ENCODE measurements around the gene PTCRA. TPM values are rescaled to one million over a fixed set of nuclear protein-coding genes. Genes with fewer than 3 reads are reported as not detected.

Gene PTCRA
- total RNA-seq, 1 experiment from 2014 or later, result not detected

- TF ChIP-seq STAT6 (CRISPR knock-in tag; conservative IDR thresholded peaks at IDR 0.05; ENCODE audit: low read depth) (no peak), PRRX2 (CRISPR knock-in tag; IDR thresholded peaks at IDR 0.05) (no peak)
Measured at GRCh38 chr6:42909835-42910234, 6.0 kb upstream of the PTCRA start (continued).

- no peaks in the 10 kb centered on the region; the same call in 1 of the 2 replicates for H3K27me3 Mint-ChIP-seq (ENCODE audit: low read depth)
- H3K4me1 Mint-ChIP-seq, result peaks cover 5% of the 10 kb centered on the region
- DNase-seq (ENCODE audit: low spot score) (peak; percentile 85), ATAC-seq (peak; percentile 81)
- H3K4me3 Mint-ChIP-seq, result peak overlapping the region; percentile 87
- CTCF ChIA-PET, result interaction anchor here (0.6 to 2.5 kb wide), 26 partner anchors 10 to 527 kb away, joined by 3 to 28 read pairs (median 4); partner anchors contain the start of genes CNPY3, CUL7, KLHDC3 and MEA1
- POLR2A ChIA-PET, result interaction anchor here (0.6 to 2.1 kb wide), 14 partner anchors 18 to 335 kb away, joined by 3 to 35 read pairs (median 3); partner anchors contain the start of genes CNPY3, GNMT, KLC4 and KLHDC3
- peak overlapping the region; percentile 98 for H3K27ac Mint-ChIP-seq
- no peaks in the 10 kb centered on the region for H3K9me3 Mint-ChIP-seq
- H3K36me3 Mint-ChIP-seq, result no peaks in the 10 kb centered on the region
- TF ChIP-seq CBFB (CRISPR knock-in tag; IDR thresholded peaks at IDR 0.05; ENCODE audit: low read depth), result 0 out of 2 replicates have a peak, but pooled peaks have one; percentile 49
- no peak for TF ChIP-seq SMAD3 (CRISPR knock-in tag; IDR thresholded peaks at IDR 0.05; ENCODE audit: borderline replicate concordance)
- TF ChIP-seq CREM (CRISPR knock-in tag; IDR thresholded peaks at IDR 0.05), result no peak
- TF ChIP-seq ESRRA (CRISPR knock-in tag; IDR thresholded peaks at IDR 0.05; ENCODE audit: borderline replicate concordance), result no peak
- no peak for TF ChIP-seq ZNF425 (CRISPR knock-in tag; conservative IDR thresholded peaks at IDR 0.05)
- 0 out of 2 replicates have a peak, but pooled peaks have one; percentile 40 for TF ChIP-seq SP1 (CRISPR knock-in tag; conservative IDR thresholded peaks at IDR 0.05)
- no peak for TF ChIP-seq GTF2I (CRISPR knock-in tag; conservative IDR thresholded peaks at IDR 0.05)
- TF ChIP-seq EMX1 (CRISPR knock-in tag; IDR thresholded peaks at IDR 0.05), result no peak
- TF ChIP-seq ARID4B (CRISPR knock-in tag; IDR thresholded peaks at IDR 0.05; ENCODE audit: borderline replicate concordance), result no peak
- no peak for TF ChIP-seq PREB (CRISPR knock-in tag; IDR thresholded peaks at IDR 0.05; ENCODE audit: borderline replicate concordance)
- TF ChIP-seq TP53 (CRISPR knock-in tag; IDR thresholded peaks at IDR 0.05), result peak; percentile 39; the same call in 1 of the 2 replicates
- no peak for TF ChIP-seq ATF2 (CRISPR knock-in tag; IDR thresholded peaks at IDR 0.05; ENCODE audit: borderline replicate concordance, low read depth)
- no peak for TF ChIP-seq ZNF512 (CRISPR knock-in tag; IDR thresholded peaks at IDR 0.05; ENCODE audit: borderline replicate concordance)
- peak; percentile 69; the same call in 1 of the 2 replicates for TF ChIP-seq FOXP1 (CRISPR knock-in tag; IDR thresholded peaks at IDR 0.05; ENCODE audit: borderline replicate concordance)
- TF ChIP-seq HMGXB4 (CRISPR knock-in tag; IDR thresholded peaks at IDR 0.05), result peak; percentile 94
Measured at GRCh38 chr6:42911171-42912021, 4.5 kb upstream of the PTCRA start.

Measured in WTC11 (cell line).